NCI-H524 treated with DMSO at 0.1 percent for 48 hours (cell line): ENCODE measurements around the gene GOLGA2.
"Not testable (repeated sequence)": the region's sequence is repeated elsewhere in the genome, so short reads cannot be mapped to it uniquely, and the experiment has no call there.

ENCODE experiments used
- DNase-seq: peaks from one replicate; lab custom pipeline; 2025; lab: John Stamatoyannopoulos, UW

The GOLGA2 gene

DNA sequence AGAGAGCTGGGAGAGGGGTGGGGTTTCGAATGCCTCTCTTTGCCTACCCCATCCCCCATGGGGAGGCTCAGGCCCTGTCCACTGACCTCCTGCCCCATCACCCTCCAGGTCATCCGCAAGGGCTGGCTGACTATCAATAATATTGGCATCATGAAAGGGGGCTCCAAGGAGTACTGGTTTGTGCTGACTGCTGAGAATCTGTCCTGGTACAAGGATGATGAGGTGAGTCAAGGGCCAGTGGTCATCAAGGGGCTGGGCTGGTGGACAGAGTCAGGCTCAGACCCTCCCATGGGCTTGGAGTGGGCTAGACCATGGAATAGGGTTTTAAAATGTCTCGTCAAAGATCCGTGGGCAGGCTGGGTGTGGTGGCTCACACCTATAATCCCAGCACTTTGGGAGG lies 33.7 kb downstream of the GOLGA2 start:
- DNase-seq = no peak

DNA sequence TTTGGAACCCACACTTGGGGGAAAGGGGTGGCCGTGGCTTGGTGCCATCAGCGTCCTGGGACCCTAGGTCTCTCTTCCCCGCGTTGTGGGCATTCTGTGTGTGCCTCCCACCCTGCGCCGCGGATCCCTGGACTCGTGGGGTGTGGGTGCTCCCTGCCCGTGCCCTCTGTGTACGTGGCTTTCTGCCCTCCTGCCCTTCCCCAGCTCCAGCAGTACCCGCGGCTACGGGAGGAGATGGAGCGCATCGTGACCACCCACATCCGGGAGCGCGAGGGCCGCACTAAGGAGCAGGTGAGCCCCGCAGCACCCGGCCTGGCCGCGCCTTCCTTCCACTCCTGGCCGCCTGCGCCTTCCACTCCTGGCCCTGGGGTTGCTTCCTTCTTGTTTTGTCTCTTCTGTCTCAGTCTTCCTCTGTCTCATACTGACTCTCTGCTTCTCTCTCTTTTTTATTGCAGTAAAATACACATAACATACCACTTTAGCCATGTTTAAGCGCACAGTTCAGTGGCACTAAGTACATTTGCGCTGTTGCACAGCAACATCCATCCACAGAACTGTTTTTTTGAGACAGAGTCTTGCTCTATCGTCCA lies 41.9 kb downstream of the GOLGA2 start:
- DNase-seq = no peak

DNA sequence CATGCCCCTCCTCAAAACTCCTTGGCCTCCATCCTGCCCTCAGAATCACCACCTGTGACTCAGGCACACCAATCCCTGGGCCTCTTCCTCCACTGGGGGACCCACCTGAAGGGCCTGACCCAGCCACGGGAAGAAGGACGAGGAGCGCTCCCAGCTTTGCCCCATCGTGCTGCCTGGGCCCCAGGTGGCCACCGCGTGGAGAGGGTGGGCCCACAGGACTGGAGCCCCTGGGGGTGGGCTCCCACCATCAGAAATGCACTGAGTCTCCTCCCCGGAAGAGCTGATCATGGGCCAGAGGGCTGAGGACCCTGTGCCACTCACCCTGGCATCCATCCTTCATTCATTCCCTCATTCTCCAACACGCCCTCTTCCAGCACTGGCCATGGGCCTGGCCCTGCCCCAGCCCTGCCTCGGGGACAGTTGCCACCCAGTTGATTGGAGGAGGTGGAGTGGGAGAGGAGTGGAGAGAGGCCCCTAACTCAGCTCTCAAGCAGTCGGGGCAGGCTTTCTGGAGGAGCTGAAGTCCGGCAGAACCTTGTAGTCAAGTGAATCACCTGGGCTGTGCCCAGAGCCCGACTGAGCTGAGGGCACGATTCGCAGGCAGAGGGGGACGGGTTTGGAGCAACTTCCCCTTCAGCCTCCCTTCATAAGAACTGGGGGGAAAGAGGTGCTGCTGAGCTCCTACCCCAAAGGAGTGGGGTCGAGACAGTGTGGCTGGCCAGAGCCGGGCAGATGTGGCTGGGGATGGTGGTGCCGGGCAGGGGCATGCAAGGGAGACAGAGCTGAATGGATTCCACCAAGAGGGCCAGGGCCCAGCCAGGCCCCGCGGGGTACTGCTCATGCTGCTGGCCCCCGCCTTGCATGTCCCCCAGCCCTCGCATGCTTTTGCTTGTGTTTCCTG lies 43.0 kb downstream of the GOLGA2 start:
- DNase-seq = no peak

DNA sequence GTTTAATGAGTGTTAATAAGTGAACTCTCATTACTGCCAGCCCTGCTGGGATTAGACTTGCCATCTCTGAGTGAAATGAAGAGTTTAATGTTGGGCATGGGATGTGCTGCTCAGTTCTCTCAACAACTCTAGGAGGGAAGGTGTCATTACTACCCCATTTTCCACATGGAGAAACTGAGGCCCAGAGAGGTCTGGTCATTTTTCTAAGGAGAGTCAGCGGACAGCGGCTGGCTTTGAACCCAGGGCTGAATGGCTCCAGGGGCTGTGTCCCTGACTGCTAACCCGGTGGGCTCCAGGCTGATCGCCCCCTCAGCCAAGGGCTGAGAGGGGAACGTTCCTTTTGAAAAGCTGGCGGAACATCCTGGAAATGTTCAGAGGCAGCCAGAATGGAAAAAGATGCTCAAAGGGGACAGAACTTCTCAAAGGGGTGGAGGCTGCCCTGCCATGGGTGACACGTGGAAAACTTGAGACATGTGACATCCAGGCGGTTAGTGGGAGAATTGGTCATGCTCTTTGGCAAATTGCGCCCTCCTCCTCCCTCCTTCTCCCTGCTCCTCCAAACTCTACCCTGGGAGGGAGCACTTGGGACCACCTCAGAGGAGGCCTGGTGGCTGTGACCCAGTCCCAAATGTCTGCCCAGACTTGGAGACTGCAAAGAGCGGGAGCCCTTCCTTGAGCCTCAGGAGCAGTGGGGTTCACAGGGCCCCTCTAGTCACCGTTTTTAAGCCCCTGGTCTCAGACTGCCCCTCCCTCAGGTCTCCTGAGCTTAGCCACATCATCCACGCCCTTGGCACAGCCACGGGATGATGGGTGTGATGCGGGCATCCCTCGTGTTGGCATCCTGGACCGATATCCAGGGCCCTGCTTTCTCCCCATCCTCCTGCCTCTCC lies 43.9 kb downstream of the GOLGA2 start:
- DNase-seq = no peak

DNA sequence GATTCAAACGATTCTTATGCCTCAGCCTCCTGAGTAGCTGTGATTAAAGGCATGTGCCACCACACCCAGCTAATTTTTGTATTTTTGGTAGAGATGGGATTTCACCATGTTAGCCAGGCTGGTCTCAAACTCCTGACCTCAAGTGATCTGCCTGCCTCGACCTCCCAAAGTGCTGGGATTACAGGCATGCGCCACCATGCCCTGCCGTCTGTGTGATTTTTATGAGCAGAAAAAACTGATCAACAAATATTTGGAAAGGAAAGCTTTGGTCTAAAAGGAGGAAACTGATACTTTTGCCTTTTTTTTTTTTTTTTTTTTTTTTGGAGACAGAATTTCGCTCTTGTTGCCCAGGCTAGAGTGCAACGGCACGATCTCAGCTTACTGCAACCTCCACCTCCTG lies 44.9 kb downstream of the GOLGA2 start:
- DNase-seq = not testable (repeated sequence)

DNA sequence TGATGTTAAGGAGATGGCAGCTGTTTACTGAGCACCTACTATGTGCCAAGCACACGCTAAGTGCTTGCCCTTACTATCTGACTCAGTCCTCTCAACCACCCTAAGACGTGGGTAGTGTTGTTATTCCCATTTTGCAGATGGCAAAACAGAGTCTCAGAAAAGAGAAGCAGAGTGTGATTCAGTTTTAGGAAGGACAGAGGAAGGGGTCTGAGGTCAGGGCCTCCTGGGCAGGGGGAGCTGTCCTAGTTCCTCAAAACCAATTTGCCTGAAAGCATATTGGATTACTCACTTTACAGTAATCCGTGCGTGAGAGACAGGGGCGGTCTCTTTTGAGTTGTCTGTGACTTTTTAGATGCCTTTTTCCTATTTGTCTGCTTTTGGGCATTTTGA lies 49.4 kb downstream of the GOLGA2 start:
- DNase-seq = no peak

DNA sequence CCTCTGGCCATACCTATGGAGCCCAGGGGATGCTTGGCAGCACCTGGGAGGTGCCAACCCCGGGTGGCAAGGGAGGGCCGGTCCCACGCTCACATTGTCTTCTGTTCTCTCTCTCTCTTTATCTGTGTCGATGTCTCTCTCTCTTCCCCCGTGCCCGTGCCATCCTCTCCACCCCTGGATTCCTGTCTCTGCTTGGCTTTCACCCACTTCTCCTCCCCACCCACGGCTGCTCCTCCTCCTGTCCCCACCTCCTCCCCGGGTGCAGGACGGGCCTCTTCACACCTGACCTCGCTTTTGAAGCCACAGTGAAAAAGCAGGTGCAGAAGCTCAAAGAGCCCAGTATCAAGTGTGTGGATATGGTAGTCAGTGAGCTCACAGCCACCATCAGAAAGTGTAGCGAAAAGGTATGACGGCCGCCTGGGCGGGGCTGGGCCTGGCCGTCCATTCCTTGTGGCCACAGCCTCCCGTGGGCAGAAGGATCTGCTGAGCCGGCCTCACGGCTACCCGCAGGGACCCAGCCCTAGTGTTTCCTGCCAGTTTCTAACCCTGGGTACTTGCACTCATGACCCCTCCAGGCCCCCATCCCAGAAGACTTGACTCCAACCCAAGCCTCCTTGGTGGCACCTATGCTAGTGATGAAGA lies 49.9 kb downstream of the GOLGA2 start:
- DNase-seq = no peak

DNA sequence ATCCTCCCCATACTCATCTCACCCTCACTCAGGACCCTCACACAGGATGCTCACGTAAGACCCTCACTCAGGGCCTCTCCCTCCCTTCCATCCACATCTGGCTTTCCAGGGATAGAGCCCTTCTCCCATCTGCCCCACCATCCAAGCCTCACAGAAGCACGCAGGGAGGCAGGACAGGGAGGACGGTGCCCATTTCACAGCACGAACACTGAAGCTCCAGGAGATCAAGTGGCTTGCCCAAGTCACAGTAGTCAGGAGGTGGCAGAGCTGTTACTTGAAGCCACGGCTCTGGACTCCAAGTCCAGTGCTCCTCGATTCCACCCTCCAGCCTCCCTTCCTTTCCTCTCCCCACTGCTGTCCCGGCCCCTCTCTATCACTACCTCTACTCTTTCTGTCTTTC lies 50.9 kb downstream of the GOLGA2 start:
- DNase-seq = no peak

DNA sequence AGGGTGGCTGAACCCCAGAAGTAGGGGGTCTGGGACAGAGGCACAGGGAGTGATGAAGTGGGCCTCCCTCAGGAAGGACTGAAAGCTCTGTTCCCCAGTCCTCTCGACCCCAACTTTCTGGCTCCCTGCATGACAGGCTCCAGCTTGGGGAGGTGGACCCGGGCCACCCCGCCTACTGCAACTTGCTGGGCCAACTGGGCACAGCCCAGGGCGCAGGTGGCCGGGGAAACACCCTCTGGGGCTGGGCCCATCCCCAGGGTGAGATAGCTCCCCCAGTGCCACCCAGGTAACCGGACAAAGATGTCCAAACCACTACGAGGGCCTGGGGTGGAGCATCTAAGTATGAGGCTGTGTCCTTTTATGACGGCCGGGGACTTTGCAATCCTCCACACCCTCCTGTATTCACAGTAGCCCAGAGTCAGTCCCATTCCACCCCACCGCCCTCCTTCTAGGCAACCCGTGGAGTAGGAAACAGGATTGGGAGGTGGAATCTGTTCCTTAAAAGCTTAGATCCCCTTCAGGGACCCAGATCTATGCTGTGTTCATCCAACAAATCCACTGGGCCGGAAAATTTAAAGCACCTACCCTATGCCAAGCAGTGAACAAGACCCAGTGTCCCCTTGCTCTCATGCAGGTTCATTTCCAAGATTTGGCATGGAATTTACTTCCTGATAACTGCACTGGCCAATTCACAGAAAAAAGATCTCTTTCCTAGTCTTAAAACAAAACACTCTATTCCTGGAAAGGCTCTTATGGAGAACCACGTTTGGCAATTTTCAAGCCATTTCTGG lies 52.7 kb downstream of the GOLGA2 start:
- DNase-seq = no peak

DNA sequence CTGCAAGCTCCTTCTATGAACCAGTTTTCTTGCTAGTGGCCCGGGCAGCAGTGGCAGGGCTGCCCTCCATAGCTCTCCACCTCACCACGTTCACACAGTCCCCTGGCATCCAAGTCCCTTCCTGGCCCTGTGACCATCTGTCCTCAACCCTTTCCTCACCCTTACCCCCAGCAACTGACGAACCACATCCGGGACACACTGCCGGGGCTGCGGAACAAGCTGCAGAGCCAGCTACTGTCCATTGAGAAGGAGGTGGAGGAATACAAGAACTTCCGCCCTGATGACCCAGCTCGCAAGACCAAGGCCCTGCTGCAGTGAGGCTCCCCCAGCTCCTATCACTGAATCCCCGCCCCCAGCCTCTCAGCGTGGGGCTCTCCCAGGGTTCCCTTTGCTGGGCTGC lies 53.8 kb downstream of the GOLGA2 start:
- no peak for DNase-seq

DNA sequence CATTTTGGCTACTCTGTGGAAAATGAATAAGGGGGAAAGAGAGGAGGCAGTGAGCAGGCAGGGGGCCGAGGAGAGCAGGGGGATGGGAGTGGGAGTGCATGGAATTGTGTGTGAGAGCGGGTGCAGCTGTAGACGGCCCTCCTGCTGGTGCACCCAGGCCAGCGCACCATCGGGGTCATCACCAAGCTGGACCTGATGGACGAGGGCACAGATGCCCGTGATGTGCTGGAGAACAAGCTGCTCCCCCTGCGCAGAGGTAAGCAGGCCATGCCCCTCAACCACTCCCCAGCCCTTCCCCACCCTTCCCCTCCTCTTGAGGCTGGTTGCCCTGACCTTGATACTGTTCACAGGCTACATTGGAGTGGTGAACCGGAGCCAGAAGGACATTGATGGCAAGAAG lies 56.0 kb downstream of the GOLGA2 start:
- no peak for DNase-seq

DNA sequence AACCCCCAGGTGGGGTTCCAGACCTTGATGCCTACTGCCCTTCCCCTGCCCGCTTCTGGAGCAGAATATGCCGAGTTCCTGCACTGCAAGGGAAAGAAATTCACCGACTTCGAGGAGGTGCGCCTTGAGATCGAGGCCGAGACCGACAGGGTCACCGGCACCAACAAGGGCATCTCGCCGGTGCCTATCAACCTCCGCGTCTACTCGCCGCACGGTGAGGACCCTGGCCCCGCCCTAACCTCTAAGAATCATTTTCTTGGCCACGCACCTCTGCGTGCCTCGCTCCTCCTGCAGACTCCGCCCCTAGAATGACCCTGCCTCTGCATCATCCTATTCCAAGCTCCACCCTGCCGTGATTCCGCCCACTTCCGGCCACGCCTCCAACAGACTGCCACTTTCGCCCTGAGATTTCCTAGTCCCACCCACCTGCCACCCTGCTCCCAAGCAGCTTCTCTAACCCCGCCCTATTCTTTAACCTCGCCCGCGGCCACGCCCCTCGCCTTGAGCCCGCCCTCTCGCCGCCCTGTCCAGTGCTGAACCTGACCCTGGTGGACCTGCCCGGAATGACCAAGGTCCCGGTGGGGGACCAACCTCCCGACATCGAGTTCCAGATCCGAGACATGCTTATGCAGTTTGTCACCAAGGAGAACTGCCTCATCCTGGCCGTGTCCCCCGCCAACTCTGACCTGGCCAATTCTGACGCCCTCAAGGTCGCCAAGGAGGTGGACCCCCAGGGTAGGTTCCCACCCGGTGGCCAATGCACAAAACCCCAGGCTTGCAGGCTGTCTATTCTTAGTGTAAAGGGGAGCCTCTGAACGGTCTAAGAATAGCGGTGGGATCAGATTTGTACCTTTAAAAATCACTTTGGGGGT lies 57.1 kb downstream of the GOLGA2 start:
- DNase-seq = no peak

DNA sequence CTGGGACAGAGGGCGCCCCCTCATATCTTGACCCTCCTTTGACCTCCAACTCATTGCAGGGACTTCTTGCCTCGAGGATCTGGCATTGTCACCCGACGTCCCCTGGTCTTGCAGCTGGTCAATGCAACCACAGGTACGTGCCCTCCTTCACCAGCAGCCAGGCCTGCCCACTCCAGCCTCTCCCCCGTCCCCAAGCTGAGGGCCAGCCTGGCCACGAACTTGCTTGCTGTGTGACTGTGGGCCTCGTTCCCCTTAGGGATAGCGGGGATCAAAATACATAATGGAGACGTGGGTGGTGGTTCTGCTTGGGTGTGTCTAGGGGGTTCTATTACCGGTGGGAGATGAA lies 57.7 kb downstream of the GOLGA2 start:
- DNase-seq = no peak

DNA sequence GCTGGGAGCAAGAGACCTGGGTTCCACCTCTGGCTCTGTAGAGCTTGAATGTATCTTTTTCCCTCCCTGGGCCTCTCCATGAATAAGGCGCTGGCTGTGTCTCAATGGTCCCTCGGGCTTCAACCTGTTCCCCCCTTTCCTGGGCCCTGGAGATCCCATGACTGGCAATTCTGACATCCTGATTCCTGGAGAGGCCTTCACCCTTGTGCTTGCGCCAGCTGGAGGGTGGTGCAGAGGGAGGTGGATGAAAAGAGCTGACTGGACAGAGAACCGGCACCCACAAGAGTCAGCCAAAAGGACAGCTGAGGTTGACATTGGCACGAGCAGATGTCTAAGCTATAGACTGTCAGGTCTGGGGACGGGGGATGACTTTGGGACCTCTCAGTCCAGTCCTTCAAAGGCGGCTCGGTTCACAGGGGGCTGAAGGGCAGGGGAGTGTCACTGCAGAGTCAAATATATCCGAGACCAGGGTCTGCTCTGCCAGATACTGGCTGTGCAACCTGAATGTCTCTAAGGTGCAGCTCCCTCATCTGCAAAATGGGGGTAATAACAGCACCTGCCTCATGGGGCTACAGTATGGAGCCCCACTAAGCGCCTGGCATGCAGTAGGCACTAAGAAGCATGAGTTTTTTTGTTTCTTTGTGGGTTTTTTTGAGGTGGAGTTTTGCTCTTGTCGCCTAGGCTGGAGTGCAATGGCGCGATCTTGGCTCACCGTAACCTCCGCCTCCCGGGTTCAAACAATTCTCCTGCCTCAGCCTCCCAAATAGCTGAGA lies 58.8 kb downstream of the GOLGA2 start:
- DNase-seq = no peak

DNA sequence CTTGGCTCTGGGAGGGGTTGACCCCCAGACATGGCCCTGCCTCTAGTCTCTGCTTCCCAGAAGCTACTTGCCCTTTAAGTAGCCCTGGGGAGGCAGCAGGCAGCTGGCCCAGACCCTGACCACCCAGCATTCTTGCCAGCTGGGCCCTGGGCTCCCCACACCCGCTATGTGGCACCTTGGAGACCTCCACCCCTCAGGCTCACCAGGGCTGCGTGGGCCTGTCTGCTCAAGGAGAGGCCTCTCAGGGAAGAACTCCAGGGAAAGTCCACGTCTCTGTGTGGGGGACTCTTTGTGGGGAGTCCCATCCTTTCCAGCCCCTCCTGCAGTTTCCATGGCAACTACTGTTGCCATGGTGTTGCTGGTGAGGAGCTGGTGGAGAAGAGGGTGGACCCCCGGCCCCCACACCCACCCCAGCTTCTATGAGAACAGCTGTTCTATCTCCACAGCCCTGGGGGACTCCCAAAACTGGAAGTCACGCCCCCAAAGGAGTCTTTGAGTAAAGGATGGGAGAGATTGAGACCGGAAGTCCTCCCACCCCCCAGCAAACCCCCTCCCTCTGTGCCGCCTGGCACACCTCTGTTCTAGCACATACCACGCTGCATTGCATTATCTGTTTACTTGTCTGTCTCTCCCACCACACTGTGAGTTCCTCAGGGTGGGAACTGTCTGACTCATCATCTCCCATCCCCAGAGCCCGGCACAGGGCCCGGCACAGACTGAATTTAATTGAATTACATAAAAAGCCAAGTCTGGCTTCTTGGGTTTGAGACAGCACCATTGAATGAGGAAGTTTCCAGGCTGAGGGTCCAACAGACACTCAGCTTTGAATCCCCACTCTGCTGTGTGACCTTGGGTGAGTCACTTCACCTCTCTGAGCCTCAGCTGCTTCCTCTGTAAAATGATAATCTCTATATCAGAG lies 60.1 kb downstream of the GOLGA2 start:
- DNase-seq = no peak

DNA sequence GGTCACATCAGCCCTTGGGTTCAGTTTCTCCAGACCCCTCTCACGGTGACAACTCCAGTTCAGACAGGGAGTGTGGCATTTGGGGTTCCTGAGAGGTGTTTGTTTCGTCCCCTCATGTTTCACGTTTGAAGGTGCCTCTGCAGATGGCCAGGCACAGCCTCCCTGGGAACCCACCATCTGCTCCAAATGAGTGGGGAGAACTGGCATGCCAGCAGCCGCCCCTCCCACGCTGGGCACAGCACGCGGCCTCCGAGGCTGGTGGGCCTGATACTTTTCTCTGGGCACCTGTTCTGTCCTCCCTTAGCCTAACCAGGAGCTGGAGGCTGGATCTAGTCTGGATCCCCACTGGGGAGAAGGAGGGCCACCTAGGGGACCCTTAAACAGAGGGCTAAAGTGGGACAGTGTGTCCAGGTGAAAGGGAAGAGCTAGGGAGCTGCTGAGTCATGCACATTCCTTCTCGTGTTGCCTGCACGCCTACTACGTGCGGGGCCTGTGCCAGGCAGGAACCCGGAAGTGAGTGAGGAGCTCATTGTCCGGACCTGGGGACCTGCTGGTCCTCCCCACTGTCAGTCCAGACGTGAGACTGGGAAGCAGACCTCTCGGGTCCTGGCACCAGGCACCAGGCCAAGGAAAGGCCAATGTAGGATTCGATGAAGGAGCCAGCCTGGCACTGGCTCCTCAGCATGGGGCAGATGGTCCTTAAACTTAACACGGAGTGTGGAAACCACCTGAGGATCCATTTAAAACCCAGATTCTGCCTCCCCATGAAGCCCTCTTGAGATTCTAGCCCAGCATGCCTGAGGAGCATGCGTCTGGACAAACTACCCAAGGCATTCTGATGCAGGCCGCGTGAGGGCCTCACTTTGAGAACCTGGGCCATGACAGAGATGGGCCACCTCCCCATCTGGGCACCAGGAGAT lies 61.0 kb downstream of the GOLGA2 start:
- DNase-seq = peak; percentile 42

DNA sequence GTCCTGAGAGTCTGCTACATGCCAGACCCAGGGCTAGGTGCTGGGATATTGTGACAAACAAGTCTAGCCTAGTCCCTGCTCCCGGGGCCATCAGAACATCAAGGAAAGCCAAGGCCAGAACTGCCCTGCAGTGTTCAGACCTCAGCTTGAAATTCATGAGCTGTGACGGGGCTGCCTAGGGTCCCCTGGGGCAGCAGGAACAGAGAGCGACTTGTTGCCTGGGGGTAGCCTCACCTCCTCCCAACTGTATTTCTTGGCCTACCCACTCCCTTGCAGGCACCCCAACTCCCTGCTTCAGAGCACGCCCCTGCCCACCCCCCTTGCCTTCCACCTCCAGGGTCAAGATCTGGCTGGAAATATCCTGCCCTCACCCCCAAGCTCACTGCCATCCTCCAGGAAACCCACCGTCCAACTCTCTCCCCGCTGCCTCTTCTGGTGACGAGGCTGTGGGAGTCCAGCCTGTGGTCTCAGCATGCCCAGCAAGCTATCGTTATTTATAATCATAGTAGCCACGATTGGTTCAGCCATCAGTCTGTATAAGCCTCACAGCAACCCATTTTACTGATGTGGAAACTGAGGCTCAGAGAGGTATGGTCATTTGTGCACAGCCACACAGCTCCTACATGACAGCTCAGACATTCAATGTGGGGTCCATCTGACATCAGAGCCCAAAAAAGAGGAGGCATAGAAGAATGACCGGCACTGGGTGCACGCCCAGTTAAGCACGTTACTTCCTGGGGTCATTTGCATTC lies 61.9 kb downstream of the GOLGA2 start:
- no peak for DNase-seq
